K562 (cell line): ENCODE results near the gene ALG14. TPM values are rescaled to one million over a fixed set of nuclear protein-coding genes. Genes with fewer than 3 reads are reported as not detected.
A peak's percentile ranks its signal among the peaks of the same experiment; 100 is the strongest.

Experiments
- ATF1 ChIP-seq, 2 experiments: fragments of 450-650 bp in 1 of 2; IDR thresholded peaks; 2 replicates each; pipeline ENCODE4 v1.6.1; 2016; ENCODE audit warnings: missing compliant biosample characterization in 1 of 2, missing genetic modification characterization in 1 of 2
- ATF2 ChIP-seq: sonication (generic); formaldehyde crosslinking; IDR thresholded peaks from 2 replicates; pipeline ENCODE4 v1.8.1; 2022; ENCODE audit warnings: missing genetic modification reagents
- ELF2 ChIP-seq: fragments of 250-450 bp; sonication (Bioruptor Pico); IDR thresholded peaks from 2 replicates; pipeline ENCODE4 v1.5.0; 2021; ENCODE audit warnings: mild to moderate bottlenecking
- GABPB1 ChIP-seq: sonication (generic); formaldehyde crosslinking; IDR thresholded peaks from 2 replicates; pipeline ENCODE4 v1.8.0; 2022; ENCODE audit warnings: mild to moderate bottlenecking, missing genetic modification reagents
- GMEB1 ChIP-seq: fragments of 250-450 bp; sonication (Bioruptor Pico); IDR thresholded peaks from 2 replicates; pipeline ENCODE4 v1.4.0; 2020; ENCODE audit warnings: mild to moderate bottlenecking
- HCFC1 ChIP-seq: IDR thresholded peaks from 2 replicates; pipeline ENCODE4 v1.6.1; 2012; ENCODE audit warnings: low read depth, low read length, improper control_type of control experiment
- ID3 ChIP-seq, 2 experiments: fragments of 250-450 bp in 1 of 2; fragments of 450-650 bp in 1 of 2; sonication (Bioruptor Pico) in 1 of 2; IDR thresholded peaks; 2 replicates each; pipeline versions ENCODE4 v1.6.1 to v1.8.0; 2016 to 2021; ENCODE audit warnings: mild to moderate bottlenecking in 2 of 2, moderate library complexity in 2 of 2, missing compliant biosample characterization in 1 of 2, missing genetic modification characterization in 1 of 2
- NR2C2 ChIP-seq, 2 experiments: fragments of 200-800 bp in 1 of 2; sonication (Bioruptor generic) in 1 of 2; sonication (generic) in 1 of 2; formaldehyde crosslinking in 1 of 2; IDR thresholded peaks; 2 replicates each; pipeline versions ENCODE4 v1.6.1 to v1.8.0; 2016 to 2022; ENCODE audit warnings: mild to moderate bottlenecking in 1 of 2, missing compliant biosample characterization in 1 of 2, missing genetic modification characterization in 1 of 2, missing genetic modification reagents in 1 of 2
- NR4A1 ChIP-seq, 2 experiments: fragments of 250-450 bp in 1 of 2; fragments of 450-650 bp in 1 of 2; sonication (Bioruptor Pico) in 1 of 2; IDR thresholded peaks; 2 replicates each; pipeline versions ENCODE4 v1.4.0 to v1.6.1; 2016 to 2020; ENCODE audit warnings: mild to moderate bottlenecking in 2 of 2, missing compliant biosample characterization in 1 of 2, missing genetic modification characterization in 1 of 2, moderate library complexity in 1 of 2
- PML ChIP-seq: IDR thresholded peaks from 2 replicates; pipeline ENCODE4 v1.6.1; 2012; ENCODE audit warnings: low read length, inconsistent platforms
- POLR2AphosphoS2 ChIP-seq: IDR thresholded peaks from 2 replicates; pipeline ENCODE4 v1.6.1; 2012; ENCODE audit warnings: low read length, improper control_type of control experiment
- RNF2 ChIP-seq: sonication (generic); IDR thresholded peaks from 2 replicates; pipeline ENCODE4 v1.6.1; 2016
- SMARCA4 ChIP-seq: fragments of 450-650 bp; IDR thresholded peaks from 2 replicates; pipeline ENCODE4 v1.6.1; 2016
- TCF15 ChIP-seq: fragments of 250-450 bp; sonication (Bioruptor Pico); IDR thresholded peaks from 2 replicates; pipeline ENCODE4 v1.8.0; 2022; ENCODE audit warnings: moderate library complexity, mild to moderate bottlenecking, inconsistent platforms
- XRCC4 ChIP-seq: IDR thresholded peaks from one replicate; pipeline ENCODE4 v1.6.1; 2011; ENCODE audit not compliant: insufficient read depth, insufficient read length; ENCODE audit errors: extremely low read depth
- ZBTB33 ChIP-seq: sonication (generic); formaldehyde crosslinking; IDR thresholded peaks from 2 replicates; pipeline ENCODE4 v1.8.1; 2023; ENCODE audit warnings: mild to moderate bottlenecking, missing genetic modification reagents
- ZC3H8 ChIP-seq: fragments of 450-650 bp; IDR thresholded peaks from 2 replicates; pipeline ENCODE4 v1.6.1; 2017
- ZNF232 ChIP-seq: sonication (generic); formaldehyde crosslinking; IDR thresholded peaks from 2 replicates; pipeline ENCODE4 v1.8.0; 2022; ENCODE audit warnings: mild to moderate bottlenecking, missing genetic modification reagents
- ZNF3 ChIP-seq: fragments of 250-450 bp; sonication (Bioruptor Pico); IDR thresholded peaks from 2 replicates; pipeline ENCODE4 v1.5.0; 2021; ENCODE audit warnings: mild to moderate bottlenecking, moderate library complexity
- ZNF311 ChIP-seq: fragments of 250-450 bp; sonication (Bioruptor Pico); IDR thresholded peaks from 2 replicates; pipeline ENCODE4 v1.4.0; 2020; ENCODE audit warnings: mild to moderate bottlenecking, moderate library complexity
- ZNF79 ChIP-seq: fragments of 250-450 bp; sonication (Bioruptor Pico); IDR thresholded peaks from 2 replicates; pipeline ENCODE4 v1.4.0; 2020; ENCODE audit warnings: low read depth, mild to moderate bottlenecking, moderate library complexity
- polyA plus RNA-seq, 8 experiments: library from polyadenylated mRNA; depleted of rRNA in 4 of 8; stranded (reverse) in 5 of 8; unstranded in 3 of 8; fragments of >200 nt; fragmentation: Nextera tagmentation in 2 of 8; fragmentation: Illumina TruSeq in 1 of 8; extraction: Ambion mirVana in 2 of 8; extraction: Trizol in 1 of 8; gene quantifications; 2 replicates each; pipeline versions ENCODE4 v1.2.1 to v1.2.3, GENCODE V29; 2011 to 2014; ENCODE audit warnings: inconsistent platforms in 1 of 8, missing spikeins in 1 of 8
- total RNA-seq, 7 experiments: library from RNA; depleted of rRNA in 6 of 7; stranded (reverse); fragments of >200 nt in 6 of 7; fragmentation: Illumina TruSeq in 2 of 7; extraction: Trizol in 2 of 7; gene quantifications; 2 replicates each; pipeline versions ENCODE4 v1.2.1 to v1.2.3, GENCODE V29; 2011 to 2021; ENCODE audit warnings: low replicate concordance in 1 of 7

Gene ALG14
- total and polyA plus RNA-seq, 9 of the 15 experiments (the other 6 are each of a cell fraction or from before 2014, with no cell fraction given), result 2.8 to 16.2 (median 4.9) TPM

GRCh38 chr1:95072532-95073419 is at the start of gene ALG14 (continued):
- TF ChIP-seq ZNF3 (CRISPR knock-in tag), result no peak
- peak; percentile 89 for TF ChIP-seq ELF2 (CRISPR knock-in tag)
- 0 out of 2 replicates have a peak, but pooled peaks have one; percentile 14 for TF ChIP-seq ZC3H8
- no peak for TF ChIP-seq ID3 (CRISPR knock-in tag; IDR thresholded peaks at IDR 0.05)
- peak; percentile 78; the same call in 1 of the 2 replicates for TF ChIP-seq ID3 (tag; IDR thresholded peaks at IDR 0.05)
- TF ChIP-seq ZNF311 (CRISPR knock-in tag), result 0 out of 2 replicates have a peak, but pooled peaks have one; percentile 28
- TF ChIP-seq ZNF232 (CRISPR knock-in tag), result 0 out of 2 replicates have a peak, but pooled peaks have one; percentile 49
- TF ChIP-seq ATF2 (CRISPR knock-in tag), result no peak
- TF ChIP-seq GABPB1 (CRISPR knock-in tag), result peak; percentile 87
- 0 out of 2 replicates have a peak, but pooled peaks have one; percentile 21 for TF ChIP-seq TCF15 (CRISPR knock-in tag)
- no peak for TF ChIP-seq ATF1 (CRISPR knock-in tag; IDR thresholded peaks at IDR 0.05)
- TF ChIP-seq ATF1 (tag; IDR thresholded peaks at IDR 0.05), result peak; percentile 91
- no peak for TF ChIP-seq ZNF79
- TF ChIP-seq GMEB1 (CRISPR knock-in tag), result peak; percentile 52
- 0 out of 2 replicates have a peak, but pooled peaks have one; percentile 38 for TF ChIP-seq ZBTB33 (CRISPR knock-in tag)
- no peak; the same call in 1 of the 2 replicates for TF ChIP-seq PML
- TF ChIP-seq NR4A1 (CRISPR knock-in tag; IDR thresholded peaks at IDR 0.05), result no peak
- TF ChIP-seq NR4A1 (tag; IDR thresholded peaks at IDR 0.05), result no peak
- TF ChIP-seq SMARCA4, result peak; percentile 22; the same call in 1 of the 2 replicates
- TF ChIP-seq XRCC4, result no peak
- TF ChIP-seq NR2C2 (CRISPR knock-in tag; IDR thresholded peaks at IDR 0.05), result peak; percentile 98
- TF ChIP-seq NR2C2 (tag; IDR thresholded peaks at IDR 0.05), result peak; percentile 100
- no peak for TF ChIP-seq POLR2AphosphoS2
- 0 out of 2 replicates have a peak, but pooled peaks have one; percentile 12 for TF ChIP-seq RNF2
- peak; percentile 93 for TF ChIP-seq HCFC1
